NT2/D1 (cell line): Measurements from ENCODE around the gene WDR90.

Experiments used
- DNase-seq: peaks from one replicate; pipeline ENCODE4 v3.0.0-alpha.2; 2011; ENCODE audit warnings: low read depth, low spot score
- H3K27me3 ChIP-seq: 2 replicates; pipeline ENCODE4 v1.6.0; 2011; ENCODE audit warnings: mild to moderate bottlenecking; ENCODE audit not compliant: insufficient read length, insufficient read depth
- H3K36me3 ChIP-seq: 2 replicates; pipeline ENCODE4 v1.6.1; 2011; ENCODE audit warnings: mild to moderate bottlenecking, low read length, mixed read lengths; ENCODE audit not compliant: insufficient read depth, insufficient read length
- H3K4me1 ChIP-seq: 2 replicates; pipeline ENCODE4 v1.5.1; 2011; ENCODE audit not compliant: insufficient read depth, insufficient read length
- H3K4me3 ChIP-seq: 2 replicates; pipeline ENCODE4 v1.5.1; 2011; ENCODE audit warnings: low read depth; ENCODE audit not compliant: insufficient read length
- H3K9ac ChIP-seq: 2 replicates; pipeline ENCODE4 v1.6.0; 2011; ENCODE audit warnings: low read depth; ENCODE audit not compliant: insufficient read length
- H3K9me3 ChIP-seq: 2 replicates; pipeline ENCODE4 v1.5.1; 2011; ENCODE audit warnings: mild to moderate bottlenecking, low read length; ENCODE audit not compliant: insufficient read depth
- SUZ12 ChIP-seq: IDR thresholded peaks from 2 replicates; pipeline ENCODE4 v1.6.1; 2011; ENCODE audit not compliant: insufficient read length, insufficient read depth; ENCODE audit errors: extremely low read depth
- YY1 ChIP-seq: IDR thresholded peaks from 2 replicates; pipeline ENCODE4 v1.6.1; 2011; ENCODE audit not compliant: insufficient read length, insufficient read depth
- ZNF274 ChIP-seq: IDR thresholded peaks from 2 replicates; pipeline ENCODE4 v1.6.1; 2011; ENCODE audit warnings: mild to moderate bottlenecking, low read depth, low read length

Gene WDR90

GRCh38 chr16:648781-649589, at the start of gene WDR90:
Gene WDR90, plus strand, starts transcription at chr16:649365. Its CDS starts 52 bp downstream, at chr16:649417.
- TF ChIP-seq ZNF274 (no peak), YY1 (peak; percentile 92)
- H3K27me3 ChIP-seq: no peaks in the 10 kb centered on the region
- peaks cover 30% of the 10 kb centered on the region for H3K4me1 ChIP-seq
- DNase-seq: peak; percentile 87
- H3K36me3 ChIP-seq: peaks cover 52% of the 10 kb centered on the region
- H3K9me3 ChIP-seq: no peaks in the 10 kb centered on the region
- peak within 1 kb of the TSS; percentile 96 for H3K9ac ChIP-seq
- H3K4me3 ChIP-seq: peak within 1 kb of the TSS; percentile 90

- H3K36me3 ChIP-seq: peaks cover 27% of the 10 kb centered on the region
- TF ChIP-seq ZNF274: no peak
- no peak for TF ChIP-seq YY1
- no peak for TF ChIP-seq SUZ12
- peaks cover 2% of the 10 kb centered on the region for H3K4me1 ChIP-seq
- H3K27me3 ChIP-seq: peaks cover 9% of the 10 kb centered on the region
- H3K4me3 ChIP-seq: no peak overlapping the region
- peaks cover 5% of the 10 kb centered on the region; the same call in 1 of the 2 replicates for H3K9me3 ChIP-seq
- no peak for DNase-seq
- H3K9ac ChIP-seq: no peak overlapping the region
Observed at GRCh38 chr16:600781-601180, 48.4 kb upstream of the WDR90 start.

- peaks cover 3% of the 10 kb centered on the region for H3K27me3 ChIP-seq
- peaks cover 4% of the 10 kb centered on the region for H3K4me1 ChIP-seq
- peaks cover 5% of the 10 kb centered on the region; the same call in 1 of the 2 replicates for H3K9me3 ChIP-seq
- TF ChIP-seq ZNF274 (no peak), SUZ12 (no peak), YY1 (no peak)
- peaks cover 12% of the 10 kb centered on the region for H3K36me3 ChIP-seq
- no peak for DNase-seq
- no peak overlapping the region for H3K4me3 ChIP-seq
- H3K9ac ChIP-seq: no peak overlapping the region
Observed at GRCh38 chr16:603933-604332, 45.2 kb upstream of the WDR90 start.

- DNase-seq: no peak
- Histone ChIP-seq H3K4me3 (no peak overlapping the region), H3K9me3 (peaks cover 5% of the 10 kb centered on the region; the same call in 1 of the 2 replicates), H3K4me1 (peaks cover 6% of the 10 kb centered on the region), H3K9ac (no peak overlapping the region), H3K27me3 (peaks cover 3% of the 10 kb centered on the region), H3K36me3 (no peaks in the 10 kb centered on the region)
- TF ChIP-seq ZNF274 (no peak), SUZ12 (no peak), YY1 (no peak)
Observed at GRCh38 chr16:606656-607307, 42.4 kb upstream of the WDR90 start.

- peaks cover 6% of the 10 kb centered on the region for H3K4me1 ChIP-seq
- H3K9me3 ChIP-seq: peaks cover 5% of the 10 kb centered on the region; the same call in 1 of the 2 replicates
- no peak for DNase-seq
- H3K9ac ChIP-seq: no peak overlapping the region
- TF ChIP-seq SUZ12 (no peak), YY1 (no peak), ZNF274 (no peak)
- H3K4me3 ChIP-seq: no peak overlapping the region
- peaks cover 3% of the 10 kb centered on the region for H3K27me3 ChIP-seq
- no peaks in the 10 kb centered on the region for H3K36me3 ChIP-seq
Observed at GRCh38 chr16:608019-608418, 41.1 kb upstream of the WDR90 start.

GRCh38 chr16:609316-609715, 39.8 kb upstream of the WDR90 start:
- DNase-seq: no peak
- Histone ChIP-seq H3K4me3 (no peak overlapping the region), H3K36me3 (peaks cover 3% of the 10 kb centered on the region), H3K9me3 (peaks cover 11% of the 10 kb centered on the region; the same call in 1 of the 2 replicates), H3K27me3 (peaks cover 3% of the 10 kb centered on the region), H3K9ac (no peak overlapping the region), H3K4me1 (peaks cover 6% of the 10 kb centered on the region)
- TF ChIP-seq SUZ12: no peak
- TF ChIP-seq YY1: no peak
- no peak for TF ChIP-seq ZNF274

- Histone ChIP-seq H3K36me3 (peaks cover 8% of the 10 kb centered on the region), H3K9me3 (peaks cover 9% of the 10 kb centered on the region; the same call in 1 of the 2 replicates), H3K27me3 (peaks cover 3% of the 10 kb centered on the region), H3K4me3 (no peak overlapping the region), H3K9ac (peak overlapping the region; percentile 36), H3K4me1 (peaks cover 6% of the 10 kb centered on the region)
- TF ChIP-seq ZNF274: no peak
- no peak for TF ChIP-seq SUZ12
- TF ChIP-seq YY1: no peak
- DNase-seq: no peak
Observed at GRCh38 chr16:609984-610383, 39.2 kb upstream of the WDR90 start.
